Stomach smooth muscle (tissue), 2 donors: ENCODE results near the gene TBCEL.

ENCODE experiments used
- H3K27ac ChIP-seq: one replicate; pipeline ENCODE4 v1.7.0; 2013; ENCODE audit warnings: mild to moderate bottlenecking, low read length, inconsistent platforms
- H3K27me3 ChIP-seq, 2 donors: one replicate each; pipeline ENCODE4 v1.7.0; 2013; ENCODE audit warnings: low read length in 2 of 2; ENCODE audit not compliant: insufficient read depth in 2 of 2, control insufficient read depth in 1 of 2
- H3K36me3 ChIP-seq, 2 donors: one replicate each; pipeline ENCODE4 v1.7.0; 2013; ENCODE audit warnings: low read length in 2 of 2; ENCODE audit not compliant: control insufficient read depth in 2 of 2, insufficient read depth in 2 of 2
- H3K4me1 ChIP-seq: one replicate; pipeline ENCODE4 v1.7.0; 2013; ENCODE audit warnings: low read length; ENCODE audit not compliant: control insufficient read depth, insufficient read depth
- H3K4me3 ChIP-seq, 2 donors: one replicate each; pipeline ENCODE4 v1.7.0; 2013; ENCODE audit warnings: low read length in 2 of 2
- H3K9ac ChIP-seq, 2 donors: one replicate each; pipeline ENCODE4 v1.7.0; 2013; ENCODE audit warnings: low read length in 2 of 2, mild to moderate bottlenecking in 1 of 2
- H3K9me3 ChIP-seq, 2 donors: one replicate each; pipeline ENCODE4 v1.7.0; 2013; ENCODE audit warnings: low read length in 2 of 2; ENCODE audit not compliant: control insufficient read depth in 2 of 2
- donor health status: healthy.
- donor health status: Pancreatic carcinoma.

The TBCEL gene

GRCh38 chr11:121040614-121041002 is 16.7 kb downstream of the TBCEL start:
- no peak overlapping the region for H3K9ac ChIP-seq
- no peaks in the 10 kb centered on the region for H3K4me1 ChIP-seq
- H3K9me3 ChIP-seq, result no peaks in the 10 kb centered on the region
- no peak overlapping the region for H3K27ac ChIP-seq
- no peaks in the 10 kb centered on the region for H3K27me3 ChIP-seq
- no peak overlapping the region for H3K4me3 ChIP-seq
- H3K36me3 ChIP-seq, result no peaks in the 10 kb centered on the region

DNA sequence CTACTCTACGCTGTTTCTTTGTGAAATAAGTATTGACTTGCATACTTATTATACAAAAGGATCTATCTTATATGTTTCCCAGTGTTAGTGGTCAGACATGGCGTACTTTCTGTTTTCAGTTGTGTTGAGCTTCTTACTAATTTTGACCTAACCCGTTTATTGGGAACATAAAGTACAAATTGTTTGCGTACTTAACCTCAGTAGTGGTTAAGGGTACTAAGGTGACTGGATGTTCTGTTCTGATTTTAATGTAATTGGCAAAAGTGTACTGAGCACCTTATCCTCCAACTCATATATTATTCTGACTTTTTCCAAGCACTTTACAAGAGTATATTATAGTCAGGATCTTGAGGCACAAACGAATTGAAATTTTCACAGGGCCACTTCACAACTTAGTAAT is 17.2 kb downstream of the TBCEL start:
- Histone ChIP-seq H3K36me3 (peaks cover 0 to 1% of the 10 kb centered on the region in 2 donors), H3K9me3 (no peaks in the 10 kb centered on the region), H3K4me3 (no peak overlapping the region), H3K27me3 (no peaks in the 10 kb centered on the region), H3K27ac (no peak overlapping the region), H3K9ac (no peak overlapping the region), H3K4me1 (no peaks in the 10 kb centered on the region)

- Histone ChIP-seq H3K27me3 (no peaks in the 10 kb centered on the region), H3K27ac (no peak overlapping the region), H3K4me3 (no peak overlapping the region), H3K9ac (no peak overlapping the region), H3K9me3 (no peaks in the 10 kb centered on the region), H3K4me1 (no peaks in the 10 kb centered on the region), H3K36me3 (peaks cover 0 to 4% of the 10 kb centered on the region in 2 donors)
Observed at GRCh38 chr11:121042296-121042695, 18.4 kb downstream of the TBCEL start.

DNA sequence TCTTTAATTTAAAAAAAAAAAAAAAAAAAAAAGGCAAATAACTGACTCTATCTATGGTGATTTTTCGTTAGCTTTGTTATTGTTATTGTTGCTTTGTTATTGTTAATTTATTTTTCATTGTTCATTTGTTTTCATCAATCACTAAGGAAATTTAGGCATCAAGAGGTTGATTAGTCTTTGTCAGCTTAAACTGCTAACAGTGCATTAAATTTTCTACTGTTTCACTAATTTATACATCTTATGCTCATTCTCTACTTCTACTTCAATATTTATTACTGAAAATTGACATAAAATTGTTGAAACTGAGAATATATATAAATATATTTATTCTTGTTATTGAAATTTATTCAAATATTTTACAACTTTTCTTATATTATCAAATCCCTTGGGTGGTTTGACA is 24.0 kb downstream of the TBCEL start:
- Histone ChIP-seq H3K27ac (no peak overlapping the region), H3K9me3 (no peaks in the 10 kb centered on the region), H3K4me3 (no peak overlapping the region), H3K4me1 (no peaks in the 10 kb centered on the region), H3K36me3 (peaks cover 0 to 16% of the 10 kb centered on the region in 2 donors), H3K27me3 (no peaks in the 10 kb centered on the region), H3K9ac (no peak overlapping the region)

DNA sequence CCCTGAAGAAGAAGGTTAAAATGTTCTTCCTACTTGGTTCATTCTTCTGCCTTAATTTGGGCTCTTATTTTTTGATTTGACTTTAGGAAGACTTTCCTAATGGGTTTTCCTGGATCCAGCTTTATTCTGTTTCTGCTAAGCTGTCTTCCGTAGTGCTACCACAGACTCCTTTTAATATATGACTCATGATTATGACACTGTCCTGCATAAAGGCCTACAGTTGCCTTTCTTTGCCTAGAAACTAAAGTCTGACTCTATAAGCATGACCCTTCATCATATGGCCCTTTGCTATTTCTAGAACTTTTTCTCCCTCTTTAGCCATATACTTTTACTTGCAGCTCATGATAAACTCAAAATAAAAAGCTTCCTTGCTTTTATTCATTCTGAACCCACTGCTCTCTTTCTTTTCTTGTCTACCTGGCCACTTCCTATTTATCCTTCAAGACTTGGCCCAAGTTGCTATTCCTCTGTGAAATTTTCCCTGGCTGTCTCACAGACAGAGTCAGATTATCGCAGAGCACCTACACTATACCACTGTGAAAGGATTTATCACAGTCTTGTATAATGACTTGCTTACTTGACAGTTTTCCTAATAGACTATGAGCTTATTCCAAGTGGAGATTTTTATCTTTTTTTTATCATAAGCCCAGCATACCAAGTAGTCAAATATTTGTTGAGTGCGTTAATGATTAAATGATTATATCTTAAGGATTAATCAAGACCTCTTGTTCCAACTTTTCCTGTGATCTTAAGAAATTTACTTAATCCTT is 24.7 kb downstream of the TBCEL start:
- no peaks in the 10 kb centered on the region for H3K4me1 ChIP-seq
- no peak overlapping the region for H3K27ac ChIP-seq
- no peak overlapping the region for H3K9ac ChIP-seq
- H3K4me3 ChIP-seq, result no peak overlapping the region
- H3K36me3 ChIP-seq, result peaks cover 3 to 23% of the 10 kb centered on the region in 2 donors
- no peaks in the 10 kb centered on the region for H3K27me3 ChIP-seq
- H3K9me3 ChIP-seq, result no peaks in the 10 kb centered on the region

GRCh38 chr11:121053244-121053643 is 29.3 kb downstream of the TBCEL start:
- Histone ChIP-seq H3K9ac (no peak overlapping the region), H3K27ac (no peak overlapping the region), H3K27me3 (no peaks in the 10 kb centered on the region), H3K4me1 (no peaks in the 10 kb centered on the region), H3K36me3 (peaks cover 13 to 32% of the 10 kb centered on the region in 2 donors), H3K9me3 (no peaks in the 10 kb centered on the region), H3K4me3 (no peak overlapping the region)

GRCh38 chr11:121054266-121054665 is 30.4 kb downstream of the TBCEL start:
- peaks cover 15 to 24% of the 10 kb centered on the region in 2 donors for H3K36me3 ChIP-seq
- H3K27ac ChIP-seq, result no peak overlapping the region
- H3K9me3 ChIP-seq, result no peaks in the 10 kb centered on the region
- no peaks in the 10 kb centered on the region for H3K27me3 ChIP-seq
- H3K4me1 ChIP-seq, result no peaks in the 10 kb centered on the region
- no peak overlapping the region for H3K4me3 ChIP-seq
- H3K9ac ChIP-seq, result no peak overlapping the region

DNA sequence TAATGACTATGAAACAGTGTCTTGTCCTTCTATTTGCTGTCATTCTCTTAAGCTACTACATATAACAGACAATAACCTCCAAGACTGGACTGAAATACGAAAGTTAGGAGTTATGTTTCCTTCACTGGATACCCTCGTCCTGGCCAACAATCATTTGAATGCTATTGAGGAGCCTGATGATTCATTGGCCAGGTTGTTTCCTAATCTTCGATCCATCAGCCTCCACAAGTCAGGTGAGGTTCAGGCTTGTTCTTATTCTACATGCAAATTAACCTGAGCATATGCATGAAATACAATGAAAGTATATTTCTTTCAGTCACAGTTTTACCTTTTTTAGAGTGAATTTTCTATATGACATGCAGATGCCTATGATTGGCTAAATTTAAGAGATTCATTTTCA is 31.2 kb downstream of the TBCEL start:
- Histone ChIP-seq H3K9ac (no peak overlapping the region), H3K4me1 (no peaks in the 10 kb centered on the region), H3K27me3 (no peaks in the 10 kb centered on the region), H3K27ac (no peak overlapping the region), H3K9me3 (no peaks in the 10 kb centered on the region), H3K4me3 (no peak overlapping the region), H3K36me3 (peaks cover 15 to 24% of the 10 kb centered on the region in 2 donors)

DNA sequence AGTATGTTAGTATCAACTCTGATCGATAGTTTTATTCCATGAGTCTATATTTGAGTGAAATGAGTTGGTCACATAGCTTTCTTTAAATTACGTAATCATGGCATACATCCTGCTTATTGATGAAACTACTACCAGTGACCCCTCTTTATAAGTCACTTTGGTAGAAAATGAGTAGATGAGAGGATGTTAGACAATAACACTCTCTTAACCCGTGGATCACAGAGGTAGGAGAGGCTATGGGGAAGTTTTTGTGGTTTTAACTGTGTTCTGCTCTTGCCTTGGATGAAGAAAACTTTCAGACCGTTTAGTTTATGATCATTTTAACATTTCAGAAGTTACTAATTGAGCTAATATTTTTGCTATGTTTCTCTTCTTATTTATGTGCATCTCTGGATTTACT is 34.0 kb downstream of the TBCEL start:
- Histone ChIP-seq H3K36me3 (peaks cover 17 to 29% of the 10 kb centered on the region in 2 donors), H3K9ac (no peak overlapping the region), H3K27ac (no peak overlapping the region), H3K4me1 (no peaks in the 10 kb centered on the region), H3K27me3 (no peaks in the 10 kb centered on the region), H3K4me3 (no peak overlapping the region), H3K9me3 (no peaks in the 10 kb centered on the region)

DNA sequence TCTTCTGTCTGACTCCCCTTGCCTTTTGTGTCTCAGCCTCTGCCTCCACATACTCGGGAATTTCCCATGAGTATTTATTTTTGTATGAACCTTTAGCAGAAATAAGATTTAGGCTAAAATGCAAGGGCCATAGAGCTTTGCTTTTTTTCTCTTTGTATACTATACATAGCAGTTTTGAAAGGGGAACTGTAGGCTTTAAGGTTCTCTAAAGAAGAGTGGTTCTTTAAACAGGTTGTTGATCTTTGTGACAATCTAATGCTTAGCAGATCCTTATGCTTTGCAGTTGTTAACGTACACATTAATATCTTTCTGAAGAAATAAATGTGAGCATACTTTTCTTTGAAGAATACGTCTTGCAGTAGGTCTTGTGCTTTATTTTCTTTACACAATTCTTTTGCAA is 35.0 kb downstream of the TBCEL start:
- no peaks in the 10 kb centered on the region for H3K27me3 ChIP-seq
- no peak overlapping the region for H3K27ac ChIP-seq
- no peaks in the 10 kb centered on the region for H3K9me3 ChIP-seq
- peaks cover 11 to 22% of the 10 kb centered on the region in 2 donors for H3K36me3 ChIP-seq
- H3K4me3 ChIP-seq, result no peak overlapping the region
- no peaks in the 10 kb centered on the region for H3K4me1 ChIP-seq
- H3K9ac ChIP-seq, result no peak overlapping the region

DNA sequence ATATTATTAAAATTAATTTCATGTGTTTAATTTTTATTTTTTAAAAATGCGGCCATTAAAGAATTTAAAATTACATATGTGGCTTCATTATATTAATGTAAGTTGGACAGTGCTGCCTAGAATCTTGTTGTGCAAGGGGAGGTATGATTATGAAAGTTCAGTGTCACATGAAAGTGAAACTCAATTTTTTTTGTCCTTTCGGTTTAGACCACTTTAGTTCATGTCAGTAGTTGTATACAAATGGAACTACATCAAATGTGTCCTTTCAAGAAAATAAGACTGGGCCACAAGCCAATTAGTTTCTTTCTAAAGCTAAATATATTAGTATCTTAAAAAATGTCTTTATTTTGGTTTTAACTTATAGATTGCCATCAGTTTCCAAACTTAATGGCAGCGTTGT is 35.7 kb downstream of the TBCEL start:
- no peaks in the 10 kb centered on the region for H3K27me3 ChIP-seq

More for the DNA sequence above, 35.7 kb downstream of the TBCEL start:
- H3K9me3 ChIP-seq, result no peaks in the 10 kb centered on the region
- no peak overlapping the region for H3K4me3 ChIP-seq
- H3K36me3 ChIP-seq, result peaks cover 10 to 20% of the 10 kb centered on the region in 2 donors
- no peaks in the 10 kb centered on the region for H3K4me1 ChIP-seq
- no peak overlapping the region for H3K27ac ChIP-seq
- no peak overlapping the region for H3K9ac ChIP-seq
